ENCODE measurements around the gene DGUOK.

DGUOK gene

GRCh38 chr2:73970850-73971471 lies 44.3 kb downstream of the DGUOK start:
- H3K4me1 ChIP-seq (ENCODE audit: control insufficient read depth, insufficient read depth, low read length) = peaks cover 6% of the 10 kb centered on the region
- no peak overlapping the region for H3K4me3 ChIP-seq (ENCODE audit: low read depth, low read length)
- H3K9ac ChIP-seq (ENCODE audit: low read length) = no peak overlapping the region
- no peaks in the 10 kb centered on the region for H3K36me3 ChIP-seq (ENCODE audit: control insufficient read depth, insufficient read depth, low read length)
- H3K27me3 ChIP-seq (ENCODE audit: control insufficient read depth, insufficient read depth, low read length) = no peaks in the 10 kb centered on the region; the same call in 1 of the 2 replicates
- H3K27ac ChIP-seq (ENCODE audit: low read depth, low read length) = no peak overlapping the region
- H3K9me3 ChIP-seq (ENCODE audit: control insufficient read depth, insufficient read depth, low read depth, low read length) = no peaks in the 10 kb centered on the region

DNA sequence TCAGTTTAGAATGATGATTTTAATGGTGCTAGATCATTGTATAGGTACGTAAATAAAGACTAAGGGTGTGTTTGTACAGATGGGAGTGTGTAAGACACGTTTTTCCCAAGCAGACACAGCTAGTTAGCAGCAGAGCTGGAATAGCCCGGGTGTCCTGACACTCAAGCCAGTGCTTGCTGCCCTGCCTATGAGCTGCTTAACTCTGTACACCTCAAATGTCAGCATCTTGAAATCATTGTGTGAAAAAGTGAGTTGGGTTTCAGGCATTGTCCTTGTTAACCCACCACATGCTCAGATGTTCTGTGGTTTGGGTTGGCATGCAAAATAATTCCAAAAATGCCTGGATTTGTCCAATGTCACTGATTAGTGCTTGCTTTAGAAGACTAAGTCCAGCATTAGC lies 45.0 kb downstream of the DGUOK start:
- Histone ChIP-seq H3K4me3 (ENCODE audit: low read depth, low read length) (no peak overlapping the region), H3K9ac (ENCODE audit: low read length) (no peak overlapping the region), H3K9me3 (ENCODE audit: control insufficient read depth, insufficient read depth, low read depth, low read length) (no peaks in the 10 kb centered on the region), H3K36me3 (ENCODE audit: control insufficient read depth, insufficient read depth, low read length) (no peaks in the 10 kb centered on the region), H3K27ac (ENCODE audit: low read depth, low read length) (no peak overlapping the region), H3K4me1 (ENCODE audit: control insufficient read depth, insufficient read depth, low read length) (peaks cover 6% of the 10 kb centered on the region), H3K27me3 (ENCODE audit: control insufficient read depth, insufficient read depth, low read length) (no peaks in the 10 kb centered on the region; the same call in 1 of the 2 replicates)

DNA sequence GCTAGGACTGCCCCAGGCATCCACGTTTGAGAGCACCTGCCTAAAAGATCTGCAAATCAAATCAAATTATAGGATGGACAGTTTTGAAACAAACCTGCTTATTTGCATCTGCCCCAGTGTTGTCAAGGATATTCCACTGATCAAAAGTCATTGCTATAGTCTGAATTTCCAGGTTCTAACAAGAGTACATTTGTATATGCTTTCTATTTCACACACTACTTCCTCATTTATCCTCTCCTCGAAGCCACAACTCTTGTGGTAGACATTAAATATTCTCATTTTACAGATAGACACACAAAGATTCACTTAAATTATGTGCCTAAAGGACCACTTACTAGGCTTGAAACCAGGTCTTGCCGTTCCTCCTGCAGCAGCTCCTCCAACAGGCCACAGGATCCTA lies 46.2 kb downstream of the DGUOK start:
- Histone ChIP-seq H3K4me3 (ENCODE audit: low read depth, low read length) (no peak overlapping the region), H3K36me3 (ENCODE audit: control insufficient read depth, insufficient read depth, low read length) (no peaks in the 10 kb centered on the region), H3K4me1 (ENCODE audit: control insufficient read depth, insufficient read depth, low read length) (peaks cover 6% of the 10 kb centered on the region), H3K9ac (ENCODE audit: low read length) (no peak overlapping the region), H3K27me3 (ENCODE audit: control insufficient read depth, insufficient read depth, low read length) (peaks cover 10% of the 10 kb centered on the region), H3K9me3 (ENCODE audit: control insufficient read depth, insufficient read depth, low read depth, low read length) (no peaks in the 10 kb centered on the region), H3K27ac (ENCODE audit: low read depth, low read length) (no peak overlapping the region)

DNA sequence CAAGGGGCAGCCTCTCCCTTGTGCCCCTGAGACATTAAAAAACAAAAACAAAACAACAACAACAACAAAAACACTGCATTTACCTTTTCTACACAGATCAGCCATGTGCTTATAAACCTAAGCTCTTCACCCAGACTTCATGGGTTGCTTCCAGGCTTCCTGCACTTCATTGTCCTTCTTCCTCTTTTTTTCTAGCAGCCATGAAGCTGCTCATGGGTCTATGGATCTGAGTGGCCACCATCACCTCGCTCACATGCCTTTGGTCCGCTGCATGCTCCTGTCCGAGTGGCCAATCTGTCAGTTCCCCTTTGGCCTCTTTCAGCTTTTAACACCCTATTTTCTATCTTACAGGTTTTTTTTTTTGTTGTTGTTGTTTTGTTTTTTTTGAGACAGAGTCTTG lies 49.1 kb downstream of the DGUOK start:
- H3K4me1 ChIP-seq (ENCODE audit: control insufficient read depth, insufficient read depth, low read length) = peaks cover 10% of the 10 kb centered on the region
- no peak overlapping the region for H3K4me3 ChIP-seq (ENCODE audit: low read depth, low read length)
- no peak overlapping the region for H3K27ac ChIP-seq (ENCODE audit: low read depth, low read length)
- H3K9me3 ChIP-seq (ENCODE audit: control insufficient read depth, insufficient read depth, low read depth, low read length) = no peaks in the 10 kb centered on the region
- peaks cover 35% of the 10 kb centered on the region for H3K27me3 ChIP-seq (ENCODE audit: control insufficient read depth, insufficient read depth, low read length)
- no peak overlapping the region for H3K9ac ChIP-seq (ENCODE audit: low read length)
- H3K36me3 ChIP-seq (ENCODE audit: control insufficient read depth, insufficient read depth, low read length) = no peaks in the 10 kb centered on the region

DNA sequence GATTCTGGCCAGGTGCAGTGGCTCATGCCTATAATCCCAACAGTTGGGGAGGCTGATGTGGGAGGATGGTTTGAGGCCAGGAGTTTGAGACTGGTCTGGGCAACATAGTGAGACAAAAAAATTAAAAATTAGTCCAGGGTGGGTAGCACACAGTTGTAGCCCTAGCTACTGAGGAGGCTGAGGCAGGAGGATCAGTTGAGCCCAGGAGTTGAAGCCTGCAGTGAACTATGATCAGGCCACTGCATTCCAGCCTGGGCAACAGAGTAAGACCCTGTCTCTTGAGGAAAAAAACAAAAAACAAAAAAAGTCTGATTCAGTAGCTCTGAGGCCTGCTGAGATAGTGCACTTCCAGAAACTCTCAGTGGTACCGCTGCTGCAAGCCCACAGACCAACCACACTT lies 50.1 kb downstream of the DGUOK start:
- Histone ChIP-seq H3K9me3 (ENCODE audit: control insufficient read depth, insufficient read depth, low read depth, low read length) (no peaks in the 10 kb centered on the region), H3K27me3 (ENCODE audit: control insufficient read depth, insufficient read depth, low read length) (peaks cover 45% of the 10 kb centered on the region), H3K27ac (ENCODE audit: low read depth, low read length) (no peak overlapping the region), H3K4me1 (ENCODE audit: control insufficient read depth, insufficient read depth, low read length) (peaks cover 8% of the 10 kb centered on the region; the same call in 1 of the 2 replicates), H3K36me3 (ENCODE audit: control insufficient read depth, insufficient read depth, low read length) (no peaks in the 10 kb centered on the region), H3K9ac (ENCODE audit: low read length) (no peak overlapping the region), H3K4me3 (ENCODE audit: low read depth, low read length) (no peak overlapping the region)

GRCh38 chr2:73977466-73977865 lies 50.8 kb downstream of the DGUOK start:
- Histone ChIP-seq H3K9me3 (ENCODE audit: control insufficient read depth, insufficient read depth, low read depth, low read length) (no peaks in the 10 kb centered on the region), H3K27me3 (ENCODE audit: control insufficient read depth, insufficient read depth, low read length) (peaks cover 52% of the 10 kb centered on the region), H3K4me1 (ENCODE audit: control insufficient read depth, insufficient read depth, low read length) (peaks cover 11% of the 10 kb centered on the region; the same call in 1 of the 2 replicates), H3K4me3 (ENCODE audit: low read depth, low read length) (no peak overlapping the region), H3K9ac (ENCODE audit: low read length) (no peak overlapping the region), H3K36me3 (ENCODE audit: control insufficient read depth, insufficient read depth, low read length) (no peaks in the 10 kb centered on the region), H3K27ac (ENCODE audit: low read depth, low read length) (no peak overlapping the region)

GRCh38 chr2:73979021-73979420 lies 52.3 kb downstream of the DGUOK start:
- no peak overlapping the region for H3K9ac ChIP-seq (ENCODE audit: low read length)
- no peak overlapping the region for H3K4me3 ChIP-seq (ENCODE audit: low read depth, low read length)
- H3K36me3 ChIP-seq (ENCODE audit: control insufficient read depth, insufficient read depth, low read length) = no peaks in the 10 kb centered on the region
- no peak overlapping the region for H3K27ac ChIP-seq (ENCODE audit: low read depth, low read length)
- no peaks in the 10 kb centered on the region for H3K9me3 ChIP-seq (ENCODE audit: control insufficient read depth, insufficient read depth, low read depth, low read length)
- H3K4me1 ChIP-seq (ENCODE audit: control insufficient read depth, insufficient read depth, low read length) = peaks cover 18% of the 10 kb centered on the region
- peaks cover 68% of the 10 kb centered on the region for H3K27me3 ChIP-seq (ENCODE audit: control insufficient read depth, insufficient read depth, low read length)

GRCh38 chr2:73979686-73980085 lies 53.0 kb downstream of the DGUOK start:
- H3K9me3 ChIP-seq (ENCODE audit: control insufficient read depth, insufficient read depth, low read depth, low read length) = no peaks in the 10 kb centered on the region
- no peak overlapping the region for H3K4me3 ChIP-seq (ENCODE audit: low read depth, low read length)
- H3K36me3 ChIP-seq (ENCODE audit: control insufficient read depth, insufficient read depth, low read length) = no peaks in the 10 kb centered on the region
- no peak overlapping the region for H3K9ac ChIP-seq (ENCODE audit: low read length)
- peaks cover 18% of the 10 kb centered on the region for H3K4me1 ChIP-seq (ENCODE audit: control insufficient read depth, insufficient read depth, low read length)
- no peak overlapping the region for H3K27ac ChIP-seq (ENCODE audit: low read depth, low read length)
- H3K27me3 ChIP-seq (ENCODE audit: control insufficient read depth, insufficient read depth, low read length) = peaks cover 71% of the 10 kb centered on the region

DNA sequence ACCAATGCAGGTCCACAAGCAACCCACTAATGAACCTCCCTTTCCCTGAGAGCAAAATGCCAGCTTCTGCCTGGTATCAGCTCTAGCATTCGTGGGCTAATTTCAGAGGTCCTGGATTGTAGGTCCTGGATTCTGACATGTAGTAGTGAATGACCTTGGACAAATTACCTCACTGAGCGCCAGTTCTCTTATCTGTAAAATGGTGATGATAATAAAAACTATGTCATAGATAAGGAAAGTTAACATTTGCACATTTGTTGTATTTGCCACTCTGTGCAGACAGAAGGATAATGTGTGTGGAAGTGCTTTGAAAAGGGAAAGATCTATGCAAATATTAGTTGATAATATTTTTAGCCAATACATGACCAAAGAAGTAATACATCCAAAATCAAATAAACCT lies 53.9 kb downstream of the DGUOK start:
- H3K9me3 ChIP-seq (ENCODE audit: control insufficient read depth, insufficient read depth, low read depth, low read length) = no peaks in the 10 kb centered on the region
- peaks cover 71% of the 10 kb centered on the region for H3K27me3 ChIP-seq (ENCODE audit: control insufficient read depth, insufficient read depth, low read length)
- H3K9ac ChIP-seq (ENCODE audit: low read length) = no peak overlapping the region
- H3K4me3 ChIP-seq (ENCODE audit: low read depth, low read length) = peak overlapping the region; percentile 64
- H3K27ac ChIP-seq (ENCODE audit: low read depth, low read length) = no peak overlapping the region
- H3K36me3 ChIP-seq (ENCODE audit: control insufficient read depth, insufficient read depth, low read length) = no peaks in the 10 kb centered on the region
- peaks cover 19% of the 10 kb centered on the region for H3K4me1 ChIP-seq (ENCODE audit: control insufficient read depth, insufficient read depth, low read length)

DNA sequence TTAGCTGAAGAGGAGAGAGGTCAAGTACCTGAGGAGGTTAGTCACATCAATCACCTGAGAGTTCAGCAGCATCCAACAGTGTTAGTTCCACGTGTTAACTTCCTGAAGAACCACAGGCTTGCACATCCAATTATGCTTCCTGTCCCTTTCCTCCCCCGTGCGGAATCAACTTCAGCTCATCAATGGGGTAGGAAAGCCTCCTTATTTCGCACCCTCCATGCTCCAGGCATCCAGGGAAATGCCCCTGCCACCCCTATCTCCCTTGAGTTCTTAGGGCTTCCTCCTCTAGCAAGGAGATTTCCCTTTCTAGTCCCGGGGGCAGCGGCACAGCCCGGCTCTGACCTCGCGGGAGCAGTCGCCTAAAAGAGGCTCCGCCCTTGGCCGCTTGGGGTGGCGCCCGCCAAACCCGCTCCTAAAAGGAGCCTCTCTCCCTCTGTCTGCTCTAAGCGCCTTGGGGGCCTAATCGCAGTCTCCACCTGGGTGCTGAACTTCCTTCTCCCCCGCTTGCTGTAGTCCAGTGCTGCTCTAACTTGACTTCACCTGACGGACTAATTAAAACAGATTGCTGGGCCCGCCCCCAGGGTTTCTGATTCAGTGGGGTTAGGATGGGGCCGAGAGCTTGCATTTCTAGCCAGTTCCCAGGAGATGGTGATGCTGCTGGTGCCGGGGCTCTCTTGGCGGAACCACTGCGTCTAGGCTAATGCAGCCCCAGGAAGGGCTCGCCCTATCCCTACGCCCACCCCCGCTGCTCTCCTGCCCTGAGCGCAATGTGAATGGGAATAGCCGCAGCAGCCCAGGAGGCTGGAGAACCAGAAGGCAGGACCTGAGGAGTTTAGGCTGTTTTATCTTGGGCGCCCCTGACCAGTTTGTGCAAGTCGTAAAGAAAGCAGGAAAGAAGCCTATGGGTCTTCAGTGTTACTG lies 54.7 kb downstream of the DGUOK start:
- H3K4me1 ChIP-seq (ENCODE audit: control insufficient read depth, insufficient read depth, low read length) = peaks cover 26% of the 10 kb centered on the region
- H3K4me3 ChIP-seq (ENCODE audit: low read depth, low read length) = peak overlapping the region; percentile 64
- peak overlapping the region; percentile 47 for H3K9ac ChIP-seq (ENCODE audit: low read length)
- no peaks in the 10 kb centered on the region for H3K9me3 ChIP-seq (ENCODE audit: control insufficient read depth, insufficient read depth, low read depth, low read length)
- no peak overlapping the region for H3K27ac ChIP-seq (ENCODE audit: low read depth, low read length)
- no peaks in the 10 kb centered on the region for H3K36me3 ChIP-seq (ENCODE audit: control insufficient read depth, insufficient read depth, low read length)
- H3K27me3 ChIP-seq (ENCODE audit: control insufficient read depth, insufficient read depth, low read length) = peaks cover 78% of the 10 kb centered on the region

DNA sequence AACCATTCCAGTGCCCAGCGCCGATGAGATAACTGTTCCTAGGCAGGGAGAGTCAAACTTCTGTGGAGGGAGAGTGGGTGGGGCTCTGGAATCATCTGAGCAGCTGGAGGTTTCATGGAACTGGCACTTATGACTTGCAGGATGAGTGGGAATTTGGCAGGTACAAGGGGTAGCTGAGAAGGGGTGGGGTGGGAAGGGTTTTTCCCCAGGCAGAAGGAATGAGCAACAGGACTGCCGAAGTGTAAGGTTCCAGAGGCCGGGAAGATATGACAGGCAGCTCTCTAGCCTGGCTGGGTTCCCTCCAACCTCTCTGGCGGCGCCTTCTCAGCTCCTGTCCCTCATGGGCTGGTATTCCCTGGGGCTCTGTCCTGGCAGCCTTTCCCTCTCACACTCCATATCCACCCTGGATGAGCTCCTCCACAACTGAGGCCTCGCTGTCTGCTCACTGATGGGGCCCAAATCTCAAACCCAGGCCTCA lies 55.5 kb downstream of the DGUOK start:
- Histone ChIP-seq H3K36me3 (ENCODE audit: control insufficient read depth, insufficient read depth, low read length) (no peaks in the 10 kb centered on the region), H3K9ac (ENCODE audit: low read length) (no peak overlapping the region), H3K4me3 (ENCODE audit: low read depth, low read length) (peak overlapping the region; percentile 64; the same call in 1 of the 2 replicates), H3K9me3 (ENCODE audit: control insufficient read depth, insufficient read depth, low read depth, low read length) (no peaks in the 10 kb centered on the region), H3K4me1 (ENCODE audit: control insufficient read depth, insufficient read depth, low read length) (peaks cover 32% of the 10 kb centered on the region), H3K27ac (ENCODE audit: low read depth, low read length) (no peak overlapping the region), H3K27me3 (ENCODE audit: control insufficient read depth, insufficient read depth, low read length) (peaks cover 82% of the 10 kb centered on the region)

Measured in HUES6 (cell line).